NCI-H774 (cell line): ENCODE data around the gene METTL23.
"Not testable (repeated sequence)": the region's sequence is repeated elsewhere in the genome, so short reads cannot be mapped to it uniquely, and the experiment has no call there.

Experiments used
- DNase-seq: peaks from one replicate; lab custom pipeline; 2025; lab: John Stamatoyannopoulos, UW

The METTL23 gene

DNA sequence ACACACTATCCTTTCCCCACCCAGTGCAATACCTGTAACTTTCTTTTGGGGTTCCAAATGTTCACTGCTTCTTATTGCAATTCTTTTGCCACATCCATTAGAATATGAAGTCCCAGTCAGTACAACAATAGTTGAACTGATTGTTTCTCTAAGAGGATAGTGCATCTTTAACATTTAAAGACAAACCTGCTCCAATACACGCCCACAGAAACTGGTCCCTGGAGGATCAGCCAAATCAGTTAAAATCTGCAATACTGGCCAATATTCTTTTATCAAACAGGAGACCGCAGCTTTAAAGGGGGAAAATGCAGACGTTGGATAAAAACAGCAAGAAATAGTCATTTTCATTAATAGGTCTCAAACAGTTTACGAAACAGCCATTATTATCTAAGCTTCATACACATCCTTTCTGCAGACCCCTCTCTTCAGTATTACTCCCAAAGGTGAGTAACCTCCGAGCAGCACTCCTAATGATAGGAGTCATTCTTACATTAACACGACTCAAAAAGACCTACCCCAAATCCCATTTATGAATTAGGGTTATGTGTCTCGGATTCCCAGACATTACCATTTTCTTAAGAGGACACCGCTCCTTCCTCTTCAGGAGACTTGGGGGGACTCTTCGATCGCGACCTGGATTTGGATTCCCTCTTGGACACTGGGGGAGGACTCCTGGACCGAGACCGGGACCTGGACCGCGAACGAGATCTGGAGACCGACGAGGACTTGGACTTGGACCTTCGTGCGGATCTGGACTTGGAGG is 9.1 kb downstream of the METTL23 start:
- DNase-seq = no peak

DNA sequence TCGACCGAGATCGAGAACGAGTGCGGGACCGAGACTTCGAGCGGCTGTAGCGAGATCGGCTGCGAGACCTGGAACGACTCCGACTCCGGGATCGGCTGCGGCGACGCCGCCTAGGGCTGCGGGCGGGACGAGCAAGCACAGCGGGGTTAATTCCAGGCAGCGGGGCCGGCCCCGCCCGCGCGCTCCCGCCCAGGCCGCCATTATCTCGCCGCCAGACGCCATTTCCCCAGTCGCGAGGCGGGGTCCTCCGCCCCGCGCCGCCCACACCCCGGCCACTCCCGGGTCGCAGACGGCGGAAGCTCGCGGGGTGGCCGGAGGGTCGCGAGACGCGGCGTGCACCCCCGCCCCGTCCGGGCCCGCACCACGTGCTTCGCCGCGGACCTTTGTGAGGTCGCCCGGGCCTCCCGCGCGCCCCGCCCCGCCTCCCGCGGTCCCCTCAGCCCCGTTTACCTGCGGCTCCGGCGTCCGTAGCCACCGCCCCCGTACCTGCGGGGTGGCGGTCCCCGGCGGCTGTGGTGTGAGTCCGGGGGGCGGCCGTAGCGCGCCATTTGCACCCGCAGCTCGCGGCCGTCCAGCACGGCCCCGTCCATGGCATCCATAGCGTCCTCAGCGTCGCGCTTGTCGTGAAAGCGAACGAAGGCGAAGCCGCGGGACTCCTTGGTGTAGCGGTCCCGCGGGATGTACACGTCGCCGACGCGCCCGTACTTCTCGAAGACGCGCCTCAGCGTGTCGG is 9.9 kb downstream of the METTL23 start:
- DNase-seq = peak; percentile 69

DNA sequence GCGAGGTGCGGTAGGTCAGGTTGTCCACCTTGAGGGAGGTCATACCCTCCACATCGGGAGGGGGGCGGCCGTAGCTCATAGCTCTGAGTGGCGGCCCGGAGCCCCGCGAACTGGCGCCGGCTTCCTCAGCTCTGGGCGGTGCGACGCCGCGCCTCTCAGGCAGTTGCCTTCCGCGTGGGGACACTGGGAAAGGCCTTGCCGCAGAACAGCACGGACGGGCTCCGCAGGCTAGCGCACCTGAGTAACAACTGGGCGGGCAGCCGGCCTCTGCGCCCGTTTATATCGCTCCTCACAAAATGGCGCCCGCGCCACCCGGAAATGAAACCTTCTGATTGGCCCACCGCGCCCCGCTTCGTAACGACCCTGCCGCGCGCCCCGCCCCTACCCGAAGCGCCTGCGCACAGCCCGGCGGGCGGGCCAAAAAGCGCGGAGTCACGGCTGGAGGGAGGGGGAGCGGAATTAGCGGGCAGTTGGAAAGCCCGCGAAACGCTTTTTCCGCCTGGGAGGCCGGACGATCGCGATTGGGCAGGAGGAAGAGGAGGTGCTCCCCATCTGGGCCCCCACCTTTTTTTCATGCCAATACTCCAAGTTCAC is 10.5 kb downstream of the METTL23 start, which contains the start of gene SRSF2:
SRSF2 (minus strand) TSS at position 250 of the 594 bp plus-strand sequence; CDS start at position 79, 171 bp downstream.
- DNase-seq = peak; percentile 100

DNA sequence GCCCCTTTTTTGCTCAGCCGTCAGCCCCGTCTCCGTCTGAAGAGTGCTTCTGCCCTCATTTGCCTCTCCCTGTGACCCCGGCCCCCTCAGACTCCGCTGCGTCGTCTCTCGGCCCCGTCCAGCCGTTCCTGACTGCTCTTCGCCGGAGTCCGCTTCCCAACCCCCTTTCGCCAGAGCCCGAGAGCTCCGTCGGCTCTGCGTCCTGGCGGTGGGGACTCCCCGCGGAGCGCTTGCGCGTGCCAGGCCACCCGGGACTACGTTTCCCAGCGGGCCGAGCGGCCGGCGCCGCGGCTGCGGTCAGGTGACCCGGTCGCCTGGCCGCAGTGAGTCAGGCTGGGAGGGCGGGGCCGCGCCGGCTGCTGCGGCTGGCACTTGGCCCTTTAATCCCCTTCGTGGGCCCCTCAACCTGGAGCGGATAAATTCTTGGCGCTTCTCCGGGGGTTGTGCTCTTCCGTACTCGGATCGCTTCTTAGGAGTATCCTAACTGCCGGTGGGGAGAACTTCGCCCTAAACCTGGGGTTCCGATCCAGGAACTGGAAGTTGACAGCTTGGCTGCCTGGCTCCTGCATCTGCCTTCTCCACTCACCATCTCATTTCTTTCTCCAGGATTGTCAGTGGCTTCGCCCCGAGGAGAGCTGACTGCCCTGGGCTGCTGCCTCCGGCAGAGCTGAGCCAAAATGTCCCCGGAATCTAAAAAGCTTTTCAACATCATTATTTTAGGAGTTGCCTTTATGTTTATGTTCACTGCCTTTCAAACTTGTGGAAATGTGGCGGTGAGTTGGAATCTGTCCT is 11.2 kb downstream of the METTL23 start, which contains the start of gene MFSD11:
MFSD11 (plus strand) TSS at position 444 of the 792 bp plus-strand sequence; CDS start at position 678, 234 bp downstream.
- peak; percentile 97 for DNase-seq

DNA sequence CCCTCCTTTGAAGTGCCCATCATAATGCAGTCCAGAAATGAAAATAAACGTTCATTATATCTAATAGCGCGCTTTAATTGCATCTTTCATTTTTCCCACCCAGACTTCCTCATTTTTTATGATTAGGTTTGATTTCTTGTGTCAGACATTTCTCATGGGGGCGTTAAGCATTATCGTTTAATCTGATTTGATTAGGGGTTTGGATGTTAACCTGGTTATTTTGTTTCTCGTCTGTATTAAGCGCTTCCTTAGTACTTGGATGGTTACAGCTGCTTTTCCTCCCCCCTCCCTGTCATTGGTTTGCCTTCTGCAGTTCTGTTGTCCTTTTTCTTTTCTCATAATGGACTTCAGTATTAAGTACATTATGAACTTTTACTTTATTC is 11.8 kb downstream of the METTL23 start:
- no peak for DNase-seq

DNA sequence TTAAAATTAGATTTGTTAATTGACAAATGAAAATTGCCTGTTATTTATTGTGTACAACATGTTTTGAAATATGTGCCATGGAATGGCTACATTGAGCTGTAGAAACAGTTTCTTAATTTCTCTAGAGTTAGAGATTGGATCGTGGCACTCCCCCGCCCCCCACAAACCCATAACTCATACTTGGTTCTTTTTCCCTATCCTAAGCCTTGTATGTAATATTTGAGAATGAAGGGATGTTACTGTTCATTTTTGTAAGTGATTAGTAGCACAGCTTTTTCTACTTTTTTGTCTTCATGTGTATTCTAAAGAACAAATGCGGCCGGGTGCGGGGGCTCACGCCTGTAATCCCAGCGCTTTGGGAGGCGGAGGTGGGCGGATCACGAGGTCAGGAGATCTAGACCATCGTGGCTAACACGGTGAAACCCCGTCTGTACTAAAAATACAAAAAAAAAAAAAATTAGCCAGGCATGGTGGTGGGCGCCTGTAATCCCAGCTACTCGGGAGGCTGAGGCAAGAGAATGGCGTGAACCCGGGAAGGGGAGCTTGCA is 13.0 kb downstream of the METTL23 start:
- not testable (repeated sequence) for DNase-seq

DNA sequence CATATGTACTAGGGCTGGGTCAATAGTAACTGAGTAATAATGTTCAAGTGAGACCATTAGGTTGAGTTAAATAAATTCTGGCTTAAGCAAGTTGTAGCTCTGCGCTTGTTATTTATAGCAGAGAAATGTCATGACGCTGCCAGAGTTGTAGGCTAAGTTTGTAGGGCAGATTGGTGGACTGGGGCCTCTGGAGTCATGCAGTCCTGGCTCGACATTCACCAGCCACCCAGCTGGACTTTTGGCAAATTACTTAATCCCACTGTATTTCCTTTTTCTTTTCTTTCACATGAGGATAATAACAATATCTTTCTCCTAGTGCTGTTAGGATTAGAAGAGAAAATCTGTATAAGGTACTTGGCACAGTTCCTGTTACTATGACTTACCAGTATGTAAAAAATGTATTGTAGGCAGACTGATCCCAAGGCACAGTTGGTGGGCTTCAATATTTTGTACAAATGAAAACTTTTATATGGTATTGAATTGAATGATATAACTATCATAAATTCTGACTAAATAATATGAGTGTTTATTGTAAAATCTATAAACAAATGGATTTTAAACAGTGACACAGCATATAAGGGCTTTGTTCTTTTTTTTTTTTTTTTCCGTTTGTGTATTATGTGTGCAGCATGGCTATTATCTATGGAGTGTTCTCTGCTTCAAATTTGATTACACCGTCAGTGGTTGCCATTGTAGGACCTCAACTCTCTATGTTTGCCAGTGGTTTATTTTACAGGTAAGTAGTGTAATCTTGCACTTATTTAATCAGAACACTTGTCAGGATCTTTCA is 13.9 kb downstream of the METTL23 start:
- no peak for DNase-seq

DNA sequence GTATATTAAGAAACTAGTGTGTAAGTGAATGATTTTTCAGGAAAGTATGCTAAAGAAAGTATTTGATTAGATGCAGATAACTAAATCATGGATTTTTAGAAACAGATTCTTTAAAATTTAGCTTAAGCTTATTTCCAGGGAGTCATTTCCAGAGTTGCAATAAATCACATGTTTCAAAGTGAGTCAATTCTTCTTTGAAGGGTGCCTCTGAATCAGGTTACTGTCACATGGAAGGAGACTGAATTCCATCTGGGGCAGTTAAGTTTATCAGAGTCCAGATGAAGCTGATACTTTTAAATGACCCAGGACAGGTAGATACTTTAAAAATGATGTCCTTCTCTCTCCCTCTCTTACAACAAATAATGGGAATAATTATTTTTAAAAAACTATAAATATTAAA is 16.3 kb downstream of the METTL23 start:
- DNase-seq = no peak

DNA sequence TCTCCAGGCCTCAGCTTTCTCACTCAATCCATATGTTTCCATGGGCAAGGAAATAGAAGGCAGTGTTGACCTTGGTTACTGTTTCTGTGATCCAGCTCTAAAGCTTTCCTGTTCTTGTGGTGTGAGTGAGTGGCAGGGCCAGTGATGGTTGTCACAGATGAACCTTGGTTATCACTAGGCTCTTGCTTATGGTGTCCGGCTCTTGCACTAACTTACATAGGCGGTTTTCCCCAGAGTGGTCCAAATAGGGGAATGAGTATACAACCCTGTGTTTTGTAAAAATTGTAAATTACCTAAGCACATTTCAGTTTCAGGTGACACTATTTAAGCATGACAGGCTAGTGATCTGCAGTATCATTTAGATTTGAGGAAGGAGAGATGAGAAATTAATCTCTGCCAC is 18.1 kb downstream of the METTL23 start:
- DNase-seq = no peak

DNA sequence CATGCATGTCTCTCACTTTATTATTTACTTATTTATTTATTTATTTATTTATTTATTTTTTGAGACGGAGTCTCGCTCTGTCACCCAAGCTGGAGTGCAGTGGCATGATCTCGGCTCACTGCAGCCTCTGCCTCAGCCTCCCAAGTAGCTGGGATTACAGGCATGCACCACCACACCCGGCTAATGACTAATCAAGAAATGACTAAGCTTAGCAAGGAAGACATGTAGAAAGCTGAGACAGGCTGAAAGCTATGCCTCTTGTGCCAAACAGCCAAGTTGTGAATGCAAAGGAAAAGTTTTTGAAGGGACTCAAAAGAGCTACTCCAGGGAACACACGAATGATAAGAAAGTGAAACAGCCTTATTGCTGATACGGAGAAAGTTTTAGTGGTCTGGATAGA is 19.1 kb downstream of the METTL23 start:
- not testable (repeated sequence) for DNase-seq

DNA sequence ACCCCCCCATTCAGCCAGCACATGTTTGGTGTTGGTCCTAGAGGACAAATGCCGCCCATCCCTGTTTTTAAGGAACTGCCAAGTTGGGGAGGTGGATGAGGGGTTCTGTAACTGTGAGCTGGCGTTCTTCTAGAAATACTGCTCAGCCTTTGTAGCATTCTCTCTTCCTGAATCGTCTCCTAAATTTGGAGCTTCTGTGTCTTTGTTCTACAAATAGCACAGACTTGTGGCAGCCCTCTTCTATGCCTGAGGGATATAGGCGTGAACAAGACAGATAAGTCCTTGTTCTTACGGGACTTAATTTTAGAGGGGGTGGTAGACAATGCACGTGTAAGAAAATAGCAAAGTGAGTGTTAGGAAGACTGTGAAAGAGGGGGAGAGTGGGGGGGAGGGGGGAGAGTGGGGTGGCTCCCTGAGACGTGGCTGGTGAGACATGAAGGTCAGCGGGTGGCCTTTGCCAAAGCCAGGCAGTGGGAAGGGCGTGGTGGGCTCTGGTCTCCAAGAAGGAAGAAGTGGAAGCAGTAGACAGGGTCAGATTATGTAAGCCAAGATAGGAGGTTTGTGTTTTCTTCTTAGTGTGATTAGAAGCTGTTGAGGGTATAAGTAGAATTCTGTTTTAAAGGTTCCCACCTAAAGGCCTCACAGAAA is 21.2 kb downstream of the METTL23 start:
- no peak for DNase-seq

DNA sequence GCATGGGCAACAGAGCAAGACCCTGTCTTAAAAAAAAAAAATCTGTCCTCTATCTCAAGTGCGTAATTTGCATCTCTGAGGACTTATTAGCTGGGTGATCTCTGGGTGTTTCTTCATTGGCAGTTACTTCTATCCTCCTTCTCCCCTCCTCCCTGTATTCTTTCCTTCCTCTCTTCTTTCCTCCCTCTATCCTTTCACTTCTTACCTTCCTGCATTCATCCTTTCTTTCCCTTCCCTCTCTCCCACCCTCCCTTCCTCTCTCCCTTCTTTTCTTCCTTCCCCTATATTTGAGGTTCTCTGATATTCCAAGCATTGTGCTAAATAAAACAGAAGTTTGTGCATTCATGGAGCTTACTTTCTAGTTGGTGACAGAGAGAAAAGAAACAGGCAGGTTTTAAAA is 22.0 kb downstream of the METTL23 start:
- DNase-seq = no peak

DNA sequence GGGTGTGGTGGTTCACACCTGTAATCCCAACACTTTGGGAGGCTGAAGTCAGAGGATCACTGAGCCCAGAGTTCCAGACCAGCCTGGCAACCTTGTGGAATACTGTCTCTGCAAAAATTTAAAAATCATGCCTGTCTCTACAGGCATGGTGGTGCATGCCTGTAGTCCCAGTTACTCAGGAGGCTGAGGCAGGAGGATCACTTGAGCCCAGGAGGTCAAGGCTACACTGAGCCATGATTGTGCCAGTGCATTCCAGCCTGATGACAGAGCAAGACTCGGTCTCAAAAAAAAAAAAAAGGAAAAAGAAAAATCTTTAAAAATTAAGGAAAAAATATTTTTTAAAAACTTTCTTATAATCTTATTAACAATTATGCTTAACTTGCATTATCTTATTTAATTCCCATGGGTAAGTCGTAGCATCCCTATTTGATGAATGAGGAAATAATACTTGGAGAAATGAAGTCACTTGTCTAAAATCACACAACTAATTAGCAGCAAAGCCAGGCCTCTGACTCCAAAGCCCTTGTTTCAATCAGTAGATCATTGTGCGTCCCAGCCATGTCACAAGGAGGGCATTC is 24.9 kb downstream of the METTL23 start:
- no peak for DNase-seq

DNA sequence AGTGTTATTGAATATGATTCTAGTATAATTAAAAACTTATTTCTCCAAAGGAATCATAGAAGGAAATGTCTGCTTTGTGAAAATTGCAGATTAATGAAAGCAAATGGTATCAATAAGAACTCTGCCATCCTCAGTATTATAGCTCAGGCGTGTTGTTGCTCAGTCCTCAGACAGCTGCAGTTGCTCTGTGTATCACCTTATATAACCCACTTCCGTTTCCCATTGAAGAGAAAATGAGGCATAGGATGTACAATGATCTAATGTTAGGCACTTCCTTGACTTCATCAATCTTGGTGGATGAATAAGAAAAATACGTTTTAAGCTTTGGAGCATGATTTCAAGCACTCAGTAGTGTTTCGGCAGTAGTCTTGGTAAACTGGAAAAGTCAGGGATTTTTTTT is 25.4 kb downstream of the METTL23 start:
- no peak for DNase-seq

DNA sequence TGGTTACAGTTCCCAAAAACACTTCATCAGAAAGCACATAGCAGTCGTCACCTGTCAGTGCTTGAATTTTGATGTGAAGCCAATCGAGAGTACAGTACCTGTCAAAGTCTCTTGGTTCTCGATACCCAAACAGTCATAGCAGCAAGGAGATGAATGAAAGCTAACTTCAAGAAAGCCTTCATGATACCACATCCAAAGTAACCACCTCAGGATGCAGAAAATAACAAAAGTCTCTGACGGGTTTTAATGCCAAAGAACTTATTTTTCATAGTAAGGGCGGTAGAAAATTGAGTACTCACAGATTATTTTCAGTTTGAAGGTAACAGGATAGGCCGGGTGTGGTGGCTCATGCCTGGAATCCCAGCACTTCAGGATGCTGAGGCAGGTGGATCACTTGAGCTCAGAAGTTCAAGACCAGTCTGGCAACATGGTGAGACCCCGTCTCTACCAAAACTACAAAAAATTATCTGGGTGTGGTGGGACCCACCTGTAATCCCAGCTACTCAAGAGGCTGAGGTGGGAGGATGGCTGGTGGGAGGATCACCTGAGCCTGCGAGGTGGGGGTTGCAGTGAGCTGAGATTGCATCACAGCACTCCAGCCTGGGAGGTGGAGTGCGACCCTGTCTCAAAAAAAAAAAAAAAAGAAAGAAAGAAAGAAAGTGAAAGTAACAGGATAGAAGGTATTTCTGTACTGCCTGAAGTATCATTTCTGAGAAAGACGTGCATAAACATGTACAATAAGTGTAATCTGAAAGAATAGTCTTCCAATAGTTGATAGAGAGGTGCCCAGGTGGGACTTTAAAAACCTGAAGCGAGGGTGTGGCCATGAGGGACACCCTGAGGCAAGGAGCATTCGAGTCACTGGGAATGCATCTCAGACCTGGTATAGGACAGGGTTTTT is 26.7 kb downstream of the METTL23 start:
- DNase-seq = no peak

DNA sequence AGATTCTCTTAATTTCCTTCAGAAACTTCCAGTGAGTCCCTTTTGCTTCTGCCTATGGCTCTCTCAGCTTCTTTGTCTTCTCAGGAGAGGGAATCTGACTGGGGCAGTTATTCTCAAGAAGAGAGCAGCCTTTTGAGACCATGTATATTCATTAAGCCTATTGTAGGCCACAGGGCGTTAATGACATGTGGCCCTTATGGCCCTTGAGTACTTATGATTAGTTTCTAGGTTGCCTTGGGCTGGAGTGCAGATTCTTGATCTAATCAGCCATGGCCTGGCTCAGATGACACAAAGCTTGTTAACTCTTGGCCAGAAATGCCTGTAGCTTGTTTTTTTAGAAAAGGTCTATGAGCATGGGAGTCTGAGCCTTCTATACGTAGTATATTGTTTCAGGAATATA is 28.6 kb downstream of the METTL23 start:
- DNase-seq = no peak

DNA sequence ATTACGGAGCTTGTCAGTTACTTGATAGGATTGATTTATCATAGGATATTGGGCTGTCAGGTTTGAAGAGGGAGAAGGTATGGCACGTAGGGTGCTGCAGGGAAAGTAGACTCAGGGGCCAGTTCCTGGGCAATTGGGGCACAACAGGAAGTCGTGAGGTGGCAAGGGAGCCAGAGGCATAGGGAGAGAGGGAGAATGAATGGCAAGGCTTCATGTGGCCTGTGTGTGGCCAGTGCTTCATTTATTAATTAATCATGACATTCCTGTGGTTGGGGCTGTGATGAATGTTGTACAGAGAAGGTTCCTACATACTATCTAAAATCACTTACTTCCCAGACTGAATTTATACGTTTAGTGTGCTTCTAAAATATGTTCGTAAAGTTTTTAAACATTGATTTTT is 30.6 kb downstream of the METTL23 start:
- no peak for DNase-seq

DNA sequence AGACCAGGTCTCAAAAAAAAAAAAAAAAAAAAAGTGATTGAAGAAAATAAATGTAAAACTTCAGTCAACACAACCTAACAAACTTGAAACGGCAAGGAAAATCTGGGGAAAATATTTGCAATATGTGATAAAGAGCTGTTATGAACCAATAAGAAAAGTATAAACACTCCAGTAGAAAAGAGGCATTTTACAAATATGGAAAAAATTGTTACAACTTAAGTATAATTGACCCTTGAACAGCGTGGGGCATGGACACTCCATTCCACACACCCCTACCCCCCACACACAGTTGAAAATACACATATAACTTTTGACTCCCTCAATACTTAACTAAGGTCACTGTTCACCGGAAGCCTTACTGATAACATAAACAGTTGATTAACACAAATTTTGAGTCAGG is 31.9 kb downstream of the METTL23 start:
- DNase-seq = no peak
